Stimulated activated CD8-positive, alpha-beta memory T cell treated with anti-CD3 and anti-CD28 coated beads, Interleukin-4, amount 100 ng/mL, for 4 hours (primary cell): Measurements from ENCODE around the gene KCTD15.
"Not testable (repeated sequence)": the region's sequence is repeated elsewhere in the genome, so short reads cannot be mapped to it uniquely, and the experiment has no call there.

Source experiments
- DNase-seq, 2 donors: peaks; one replicate each; pipeline ENCODE4 v3.0.0-alpha.2; 2020; ENCODE audit warnings: low read depth in 2 of 2, low spot score in 1 of 2

KCTD15 gene

GRCh38 chr19:33813391-33814101, 16.9 kb downstream of the KCTD15 start:
- no peak for DNase-seq

GRCh38 chr19:33814181-33815165, 17.8 kb downstream of the KCTD15 start:
- DNase-seq = no peak

GRCh38 chr19:33815380-33816340, 19.0 kb downstream of the KCTD15 start:
- DNase-seq = no peak

- DNase-seq = no peak
These were observed 21.7 kb downstream of the KCTD15 start for GRCh38 chr19:33818411-33818810.

- not testable (repeated sequence) for DNase-seq
These were observed 22.4 kb downstream of the KCTD15 start for GRCh38 chr19:33819078-33819477.

- DNase-seq = no peak
These were observed 22.8 kb downstream of the KCTD15 start for GRCh38 chr19:33819506-33819879.

GRCh38 chr19:33819880-33820781, 23.5 kb downstream of the KCTD15 start:
- no peak for DNase-seq

GRCh38 chr19:33821871-33822270, 25.2 kb downstream of the KCTD15 start:
- DNase-seq = no peak

- no peak for DNase-seq
These were observed 26.7 kb downstream of the KCTD15 start for GRCh38 chr19:33823341-33823740.

- no peak for DNase-seq
These were observed 28.9 kb downstream of the KCTD15 start for GRCh38 chr19:33825556-33825955.

- DNase-seq = no peak
These were observed 29.9 kb downstream of the KCTD15 start for GRCh38 chr19:33826521-33826920.

GRCh38 chr19:33828266-33829075, 31.8 kb downstream of the KCTD15 start:
- DNase-seq = no peak

GRCh38 chr19:33830264-33830663, 33.6 kb downstream of the KCTD15 start:
- DNase-seq = no peak

GRCh38 chr19:33831825-33832224, 35.2 kb downstream of the KCTD15 start:
- no peak for DNase-seq

GRCh38 chr19:33832633-33833032, 36.0 kb downstream of the KCTD15 start:
- no peak for DNase-seq

- DNase-seq = no peak
These were observed 43.7 kb downstream of the KCTD15 start for GRCh38 chr19:33840382-33840781.

- no peak for DNase-seq
These were observed 44.1 kb downstream of the KCTD15 start for GRCh38 chr19:33840783-33841182.

GRCh38 chr19:33841685-33842084, 45.0 kb downstream of the KCTD15 start:
- no peak for DNase-seq

- DNase-seq = no peak
These were observed 47.8 kb downstream of the KCTD15 start for GRCh38 chr19:33844478-33844877.
